Naive B cell (primary cell): ENCODE measurements around the gene WDSUB1. TPM values are rescaled to one million over a fixed set of nuclear protein-coding genes. Genes with fewer than 3 reads are reported as not detected.
A peak's percentile ranks its signal among the peaks of the same experiment; 100 is the strongest.

ENCODE experiments used
- ATAC-seq, 2 donors: fragments of 150-1000 bp; cut with Tn5 transposase; 2 replicates each; pipeline ENCODE4 v1.10.0; 2021; ENCODE audit warnings: low read depth in 2 of 2, mild to moderate bottlenecking in 2 of 2, moderate library complexity in 2 of 2
- DNase-seq: peaks from one replicate; pipeline ENCODE4 v3.0.0; 2022
- H3K27ac Mint-ChIP-seq, 6 donors: one replicate each; pipeline ENCODE4 v1.8.0; 2020 to 2022; ENCODE audit warnings: mild to moderate bottlenecking in 6 of 6, mixed read lengths in 6 of 6, moderate library complexity in 5 of 6, inconsistent platforms in 2 of 6
- H3K27me3 Mint-ChIP-seq, 3 donors: one replicate each; pipeline ENCODE4 v1.8.0; 2021 to 2022; ENCODE audit warnings: mixed read lengths in 3 of 3, mild to moderate bottlenecking in 1 of 3
- H3K36me3 Mint-ChIP-seq, 2 donors: one replicate each; pipeline ENCODE4 v1.8.0; 2020 to 2022; ENCODE audit warnings: mixed read lengths in 2 of 2, inconsistent platforms in 1 of 2, mild to moderate bottlenecking in 1 of 2
- H3K4me1 Mint-ChIP-seq, 3 donors: one replicate each; pipeline ENCODE4 v1.8.0; 2020 to 2022; ENCODE audit warnings: mixed read lengths in 3 of 3, inconsistent platforms in 1 of 3, mild to moderate bottlenecking in 1 of 3, moderate library complexity in 1 of 3
- H3K4me3 Mint-ChIP-seq, 8 donors: one replicate each; pipeline ENCODE4 v1.8.0; 2020 to 2022; ENCODE audit warnings: mild to moderate bottlenecking in 8 of 8, mixed read lengths in 8 of 8, moderate library complexity in 8 of 8, inconsistent platforms in 2 of 8
- H3K9me3 Mint-ChIP-seq, 7 donors: one replicate each; pipeline ENCODE4 v1.8.0; 2020 to 2022; ENCODE audit warnings: mixed read lengths in 7 of 7, mild to moderate bottlenecking in 5 of 7, inconsistent platforms in 2 of 7, moderate library complexity in 1 of 7
- polyA plus RNA-seq, 6 donors: library from polyadenylated mRNA; unstranded; fragments of 300-500 nt; fragmentation: Illumina TruSeq; gene quantifications; one replicate each; pipeline ENCODE4 v1.2.3, GENCODE V29; 2021; ENCODE audit warnings: low read depth in 6 of 6

Gene WDSUB1
- polyA plus RNA-seq, 6 donors from 2014 or later, result 19.6 to 33.8 (median 25.9) TPM

DNA sequence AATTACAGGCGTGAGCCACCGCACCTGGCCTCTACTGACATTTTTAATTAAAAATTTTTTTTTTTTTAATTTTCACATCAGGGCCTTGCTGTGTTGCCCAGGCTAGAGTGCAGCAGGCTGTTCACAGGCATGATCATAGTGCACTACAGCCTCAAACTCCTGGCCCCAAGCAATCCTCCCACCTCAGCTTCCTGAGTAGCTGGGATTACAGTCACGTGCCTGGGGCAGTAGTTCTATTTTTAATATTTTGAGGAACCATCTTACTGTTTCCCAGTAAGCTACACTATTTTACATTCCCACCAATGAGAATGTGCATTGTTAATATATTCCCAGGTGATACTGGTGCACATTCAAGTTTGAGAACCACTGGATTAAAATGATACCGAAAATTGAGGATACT, 92.7 kb downstream of the WDSUB1 start:
- Mint-ChIP-seq H3K9me3 (no peaks in the 10 kb centered on the region), H3K4me1 (no peaks in the 10 kb centered on the region), H3K27me3 (no peaks in the 10 kb centered on the region), H3K4me3 (no peak overlapping the region), H3K27ac (no peak overlapping the region), H3K36me3 (no peaks in the 10 kb centered on the region)
- DNase-seq, result no peak
- no peak for ATAC-seq

DNA sequence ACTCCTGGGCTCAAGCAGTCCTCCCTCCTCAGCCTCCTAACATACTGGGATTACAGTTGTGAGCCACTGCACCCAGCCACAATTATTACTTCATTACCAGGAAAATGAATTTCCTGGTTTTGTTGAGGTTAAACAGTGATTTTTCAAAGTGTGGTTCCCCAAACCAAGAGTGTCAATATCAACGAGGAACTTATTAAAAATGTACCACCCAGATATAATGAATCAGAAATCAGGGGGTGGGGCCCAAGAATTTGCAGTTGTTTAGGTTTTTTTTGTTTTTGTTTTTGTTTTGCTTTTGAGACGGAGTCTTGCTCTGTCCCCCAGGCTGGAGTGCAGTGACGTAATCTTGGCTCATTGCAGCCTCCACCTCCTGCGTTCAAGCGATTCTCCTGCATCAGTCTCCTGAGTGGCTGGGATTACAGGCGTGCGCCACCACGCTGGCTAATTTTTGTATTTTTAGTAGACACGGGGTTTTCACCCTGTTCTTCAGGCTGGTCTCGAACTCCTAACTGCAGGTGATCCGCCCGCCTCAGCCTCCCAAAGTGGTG, 94.1 kb downstream of the WDSUB1 start:
- ATAC-seq, result no peak
- no peaks in the 10 kb centered on the region for H3K9me3 Mint-ChIP-seq
- H3K27ac Mint-ChIP-seq, result peak overlapping the region in 1 of 6 donors; percentile 49
- H3K27me3 Mint-ChIP-seq, result no peaks in the 10 kb centered on the region
- no peak overlapping the region for H3K4me3 Mint-ChIP-seq
- no peaks in the 10 kb centered on the region for H3K36me3 Mint-ChIP-seq
- H3K4me1 Mint-ChIP-seq, result no peaks in the 10 kb centered on the region
- DNase-seq, result no peak

DNA sequence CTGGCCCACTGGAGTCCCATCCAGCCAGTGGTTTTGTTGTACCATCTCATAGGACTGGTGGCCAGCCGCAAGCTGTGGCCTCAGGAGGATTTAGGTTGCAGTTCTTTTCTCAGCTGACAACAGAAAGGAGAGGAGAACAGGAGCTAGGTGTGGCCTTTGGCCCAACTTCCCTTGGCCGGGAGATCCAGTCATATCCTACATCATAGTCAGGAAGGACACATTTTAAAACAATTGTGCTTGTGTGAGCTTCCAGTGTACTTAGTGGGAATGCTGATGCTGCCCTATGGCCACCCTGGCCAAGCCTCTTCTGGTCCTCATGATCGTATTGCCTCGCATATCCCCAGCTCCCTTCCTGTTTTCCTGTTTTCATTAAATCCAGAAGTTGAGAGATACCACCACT, 98.1 kb downstream of the WDSUB1 start:
- H3K27ac Mint-ChIP-seq, result peak overlapping the region in 1 of 6 donors; percentile 6
- peaks cover 0 to 2% (median 0%) of the 10 kb centered on the region in 3 donors for H3K27me3 Mint-ChIP-seq
- no peaks in the 10 kb centered on the region for H3K9me3 Mint-ChIP-seq
- H3K36me3 Mint-ChIP-seq, result no peaks in the 10 kb centered on the region
- no peak for DNase-seq
- H3K4me1 Mint-ChIP-seq, result peaks cover 4 to 12% (median 9%) of the 10 kb centered on the region in 3 donors
- no peak for ATAC-seq
- H3K4me3 Mint-ChIP-seq, result no peak overlapping the region

DNA sequence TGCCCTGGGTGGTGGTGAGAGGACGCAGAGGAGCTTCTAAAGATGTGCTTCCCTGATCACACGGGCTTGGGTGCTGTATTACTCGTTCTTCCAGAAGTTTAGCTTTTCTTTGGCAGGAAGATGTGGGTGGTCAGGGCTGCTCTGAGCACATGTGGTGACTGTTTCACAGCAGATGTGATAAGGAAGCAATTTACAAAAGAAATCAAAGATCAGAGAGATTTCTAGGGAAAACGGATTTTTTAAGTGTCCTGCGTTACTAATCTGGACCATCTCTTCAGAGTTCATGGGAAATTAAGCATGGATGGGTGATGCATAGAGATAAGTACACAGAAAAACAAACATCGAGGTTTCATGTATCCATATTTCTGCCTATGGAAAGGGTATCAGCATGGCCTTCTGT, 99.4 kb downstream of the WDSUB1 start:
- ATAC-seq, result no peak
- Mint-ChIP-seq H3K4me3 (no peak overlapping the region), H3K9me3 (no peaks in the 10 kb centered on the region), H3K27me3 (peaks cover 0 to 7% (median 0%) of the 10 kb centered on the region in 3 donors), H3K4me1 (peaks cover 4 to 12% (median 9%) of the 10 kb centered on the region in 3 donors), H3K27ac (no peak overlapping the region), H3K36me3 (no peaks in the 10 kb centered on the region)
- DNase-seq, result no peak

DNA sequence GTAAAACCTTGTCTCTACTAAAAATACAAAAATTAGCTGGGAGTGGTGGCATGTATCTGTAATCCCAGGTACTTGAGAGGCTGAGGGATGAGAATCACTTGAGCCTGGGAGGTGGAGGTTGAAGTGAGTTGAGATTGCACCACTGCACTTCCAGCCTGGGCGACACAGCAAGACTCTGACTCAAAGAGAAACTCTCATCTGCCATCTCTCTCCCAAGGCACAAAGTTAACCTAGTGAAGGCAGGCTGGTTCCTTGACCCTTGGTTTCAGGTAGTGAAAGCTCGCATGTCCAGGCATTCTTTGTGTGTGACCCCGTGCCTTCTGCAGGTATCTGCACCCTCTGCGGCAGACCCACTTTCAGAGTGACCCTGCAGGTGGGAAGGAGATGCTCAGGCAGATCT, 100.0 kb downstream of the WDSUB1 start:
- Mint-ChIP-seq H3K27ac (no peak overlapping the region), H3K27me3 (peaks cover 0 to 7% (median 0%) of the 10 kb centered on the region in 3 donors), H3K4me1 (peaks cover 4 to 12% (median 9%) of the 10 kb centered on the region in 3 donors), H3K4me3 (no peak overlapping the region), H3K36me3 (no peaks in the 10 kb centered on the region), H3K9me3 (no peaks in the 10 kb centered on the region)
- DNase-seq (no peak), ATAC-seq (no peak)
